IPS DF 6.9 (cell line): ENCODE measurements around the gene MCF2L.

ENCODE experiments used
- DNase-seq: peaks from one replicate; pipeline ENCODE4 v3.0.0-alpha.2; 2013; ENCODE audit warnings: low read depth, low spot score
- H3K27ac ChIP-seq: one replicate; pipeline ENCODE4 v1.5.1; 2013; ENCODE audit warnings: low read length, control low read depth
- H3K27me3 ChIP-seq: 2 replicates; pipeline ENCODE4 v1.6.1; 2013; ENCODE audit warnings: mild to moderate bottlenecking, low read length; ENCODE audit not compliant: control insufficient read depth, insufficient read depth
- H3K36me3 ChIP-seq: 2 replicates; pipeline ENCODE4 v1.6.1; 2013; ENCODE audit warnings: low read length; ENCODE audit not compliant: control insufficient read depth, insufficient read depth
- H3K4me1 ChIP-seq: 2 replicates; pipeline ENCODE4 v1.6.1; 2013; ENCODE audit warnings: low read length; ENCODE audit not compliant: control insufficient read depth, insufficient read depth
- H3K4me3 ChIP-seq: 2 replicates; pipeline ENCODE4 v1.5.1; 2013; ENCODE audit warnings: mild to moderate bottlenecking, low read length
- H3K9me3 ChIP-seq: 2 replicates; pipeline ENCODE4 v1.6.1; 2013; ENCODE audit warnings: low read length, inconsistent platforms; ENCODE audit not compliant: control insufficient read depth, insufficient read depth
- WGBS: extraction: QIAGEN DNeasy Blood & Tissue Kit; methylation state at CpG from one replicate; pipeline ENCODE4 v1.1.7; 2013; ENCODE audit warnings: mixed read lengths, missing lambda C conversion rate; ENCODE audit not compliant: insufficient read length, insufficient coverage; 5-methylcytosine and 5-hydroxymethylcytosine counted together

Gene MCF2L

DNA sequence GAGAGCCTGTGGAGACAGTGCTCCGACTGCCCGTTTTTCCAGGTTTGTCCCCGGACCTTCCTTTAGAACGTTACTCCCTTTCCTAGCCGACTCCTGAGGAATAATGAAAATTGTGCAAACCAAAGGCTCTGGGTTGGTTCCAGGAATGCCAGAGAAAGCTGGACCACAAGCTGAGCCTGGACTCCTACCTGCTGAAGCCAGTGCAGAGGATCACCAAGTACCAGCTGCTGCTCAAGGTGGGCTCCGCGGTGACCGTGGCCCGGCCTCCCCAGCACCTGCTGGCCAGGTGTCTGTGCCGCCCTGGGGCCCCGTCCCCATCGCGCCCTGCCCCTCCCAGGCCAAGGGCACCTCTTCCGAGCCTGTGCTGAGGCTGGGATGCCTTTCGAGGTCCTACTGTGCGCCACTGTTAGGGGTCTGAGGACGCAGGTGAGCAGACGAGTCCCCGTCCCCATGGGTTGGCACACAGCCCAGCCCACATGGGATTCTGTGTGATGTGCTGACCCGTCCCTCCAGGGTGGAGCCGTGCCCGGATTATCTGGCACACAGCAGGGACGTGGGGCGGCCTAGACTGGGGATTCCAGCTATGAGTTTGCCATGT is 116.0 kb downstream of the MCF2L start:
- WGBS, result no CpG with 5 or more reads among the region's 24 CpGs
- DNase-seq, result no peak
- peaks cover 2% of the 10 kb centered on the region; the same call in 1 of the 2 replicates for H3K4me1 ChIP-seq

DNA sequence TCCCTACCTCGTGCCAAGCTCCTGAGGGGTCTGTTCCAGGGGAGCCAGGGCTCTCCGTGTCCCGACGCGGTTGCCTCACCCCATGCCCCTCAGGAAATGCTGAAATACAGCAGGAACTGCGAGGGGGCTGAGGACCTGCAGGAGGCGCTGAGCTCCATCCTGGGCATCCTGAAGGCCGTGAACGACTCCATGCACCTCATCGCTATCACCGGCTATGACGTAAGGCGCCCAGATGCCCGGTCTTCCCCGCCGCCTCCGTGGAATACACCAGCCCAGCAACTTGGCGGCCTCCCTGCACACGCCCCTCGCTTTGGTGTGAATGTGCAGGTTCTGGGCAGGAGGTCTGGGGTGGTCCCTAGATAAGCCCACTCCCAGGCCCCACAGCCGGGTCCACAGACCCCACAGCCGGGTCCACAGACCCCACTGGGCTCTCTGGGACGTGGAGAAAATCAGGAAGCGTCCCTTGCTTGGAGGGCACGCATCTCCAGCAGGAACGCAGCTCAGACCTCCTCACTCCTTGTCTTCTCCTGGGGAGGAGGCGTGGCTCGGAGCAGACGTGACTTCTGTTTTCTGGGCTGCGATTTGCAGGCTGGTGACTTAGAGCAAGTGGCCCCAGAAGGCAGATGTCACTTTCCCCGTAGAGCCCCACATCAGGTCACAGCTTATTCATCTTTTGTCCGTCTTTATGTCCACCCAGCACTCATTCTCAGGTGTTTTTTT is 117.2 kb downstream of the MCF2L start:
- Histone ChIP-seq H3K4me1 (peaks cover 3% of the 10 kb centered on the region; the same call in 1 of the 2 replicates), H3K27me3 (no peaks in the 10 kb centered on the region), H3K36me3 (no peaks in the 10 kb centered on the region), H3K27ac (no peak overlapping the region), H3K9me3 (no peaks in the 10 kb centered on the region), H3K4me3 (no peak overlapping the region)
- WGBS, result no CpG with 5 or more reads among the region's 32 CpGs
- no peak for DNase-seq

More for the DNA sequence above, 116.0 kb downstream of the MCF2L start:
- Histone ChIP-seq H3K27ac (no peak overlapping the region), H3K36me3 (no peaks in the 10 kb centered on the region; the same call in 1 of the 2 replicates), H3K4me3 (no peak overlapping the region), H3K27me3 (no peaks in the 10 kb centered on the region), H3K9me3 (no peaks in the 10 kb centered on the region)

DNA sequence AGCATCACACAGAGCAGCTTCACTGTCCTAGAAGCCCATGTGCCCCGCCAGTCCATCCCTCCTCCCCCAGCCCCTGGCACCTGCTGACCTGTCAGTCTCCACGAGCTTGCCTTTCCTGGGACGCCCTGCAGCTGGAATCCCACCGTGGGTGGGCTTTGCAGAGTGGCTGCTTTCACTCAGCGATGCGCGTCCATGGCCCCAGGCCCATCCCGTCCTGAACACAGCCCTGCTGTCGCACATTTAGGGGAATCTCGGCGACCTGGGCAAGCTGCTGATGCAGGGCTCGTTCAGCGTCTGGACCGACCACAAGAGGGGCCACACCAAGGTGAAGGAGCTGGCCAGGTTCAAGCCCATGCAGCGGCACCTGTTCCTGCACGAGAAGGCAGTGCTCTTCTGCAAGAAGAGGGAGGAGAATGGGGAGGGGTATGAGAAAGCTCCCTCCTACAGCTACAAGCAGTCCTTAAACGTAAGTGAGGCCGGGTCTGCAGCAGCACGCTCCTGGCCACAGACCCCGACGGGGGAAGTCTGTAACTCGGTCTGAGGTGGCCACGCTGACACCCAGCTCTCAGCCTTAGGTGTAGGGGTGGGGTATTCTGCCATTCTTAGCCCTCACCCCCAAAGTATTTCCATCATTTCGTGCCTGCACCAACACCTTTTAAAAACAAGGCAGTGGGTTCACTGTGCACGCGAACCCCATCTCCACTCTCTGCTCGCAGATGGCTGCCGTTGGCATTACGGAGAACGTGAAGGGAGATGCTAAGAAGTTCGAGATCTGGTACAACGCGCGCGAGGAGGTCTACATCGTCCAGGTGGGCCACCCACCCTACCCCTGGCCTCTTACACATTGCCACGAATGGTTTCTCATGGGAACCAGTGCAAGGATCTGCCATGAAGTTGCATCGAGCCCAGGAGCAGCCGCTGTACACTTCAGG is 118.2 kb downstream of the MCF2L start:
- Histone ChIP-seq H3K27me3 (no peaks in the 10 kb centered on the region), H3K36me3 (no peaks in the 10 kb centered on the region), H3K27ac (no peak overlapping the region), H3K9me3 (no peaks in the 10 kb centered on the region), H3K4me1 (peaks cover 3% of the 10 kb centered on the region; the same call in 1 of the 2 replicates), H3K4me3 (no peak overlapping the region)
- WGBS, result no CpG with 5 or more reads among the region's 39 CpGs
- no peak for DNase-seq

DNA sequence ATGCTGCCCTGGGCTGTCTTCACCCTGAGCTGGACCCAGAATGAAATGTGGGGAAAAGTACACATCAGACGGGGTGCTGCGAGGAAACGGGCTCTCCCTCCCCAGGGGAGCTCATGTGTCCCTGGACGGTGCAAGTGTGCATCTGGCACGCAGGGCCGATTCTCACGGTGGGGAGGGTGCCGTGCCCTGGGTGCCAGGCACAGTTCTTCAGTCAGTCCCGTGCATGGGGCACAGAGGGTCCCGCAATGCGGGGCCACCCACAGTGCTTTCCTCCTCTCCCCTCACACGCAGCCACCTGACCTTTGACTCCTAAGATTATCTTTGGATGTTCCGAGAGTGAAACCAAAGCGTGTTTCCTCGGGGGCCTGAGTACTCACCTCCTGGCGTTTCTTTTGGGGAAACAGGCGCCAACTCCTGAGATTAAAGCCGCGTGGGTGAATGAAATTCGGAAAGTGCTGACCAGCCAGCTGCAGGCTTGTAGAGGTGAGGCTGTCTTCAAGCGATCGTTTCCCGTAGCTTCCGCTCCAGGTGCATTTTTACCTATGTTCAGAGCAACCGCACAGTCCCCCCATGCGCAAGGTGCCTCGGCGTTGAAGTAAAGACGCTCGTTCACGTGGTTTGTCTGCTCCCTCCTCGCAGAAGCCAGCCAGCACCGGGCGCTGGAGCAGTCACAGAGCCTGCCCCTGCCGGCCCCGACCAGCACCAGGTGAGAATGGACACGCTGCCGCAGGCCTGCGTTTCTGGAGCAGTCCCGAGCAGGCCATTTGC is 119.1 kb downstream of the MCF2L start:
- DNase-seq, result no peak
- no CpG with 5 or more reads among the region's 40 CpGs for WGBS
- no peaks in the 10 kb centered on the region for H3K36me3 ChIP-seq
- H3K9me3 ChIP-seq, result no peaks in the 10 kb centered on the region
- H3K27me3 ChIP-seq, result no peaks in the 10 kb centered on the region
- no peak overlapping the region for H3K27ac ChIP-seq
- H3K4me3 ChIP-seq, result no peak overlapping the region
- H3K4me1 ChIP-seq, result peaks cover 3% of the 10 kb centered on the region; the same call in 1 of the 2 replicates

GRCh38 chr13:113088691-113089020 is 119.6 kb downstream of the MCF2L start:
- H3K36me3 ChIP-seq, result no peaks in the 10 kb centered on the region
- no CpG with 5 or more reads among the region's 17 CpGs for WGBS

DNA sequence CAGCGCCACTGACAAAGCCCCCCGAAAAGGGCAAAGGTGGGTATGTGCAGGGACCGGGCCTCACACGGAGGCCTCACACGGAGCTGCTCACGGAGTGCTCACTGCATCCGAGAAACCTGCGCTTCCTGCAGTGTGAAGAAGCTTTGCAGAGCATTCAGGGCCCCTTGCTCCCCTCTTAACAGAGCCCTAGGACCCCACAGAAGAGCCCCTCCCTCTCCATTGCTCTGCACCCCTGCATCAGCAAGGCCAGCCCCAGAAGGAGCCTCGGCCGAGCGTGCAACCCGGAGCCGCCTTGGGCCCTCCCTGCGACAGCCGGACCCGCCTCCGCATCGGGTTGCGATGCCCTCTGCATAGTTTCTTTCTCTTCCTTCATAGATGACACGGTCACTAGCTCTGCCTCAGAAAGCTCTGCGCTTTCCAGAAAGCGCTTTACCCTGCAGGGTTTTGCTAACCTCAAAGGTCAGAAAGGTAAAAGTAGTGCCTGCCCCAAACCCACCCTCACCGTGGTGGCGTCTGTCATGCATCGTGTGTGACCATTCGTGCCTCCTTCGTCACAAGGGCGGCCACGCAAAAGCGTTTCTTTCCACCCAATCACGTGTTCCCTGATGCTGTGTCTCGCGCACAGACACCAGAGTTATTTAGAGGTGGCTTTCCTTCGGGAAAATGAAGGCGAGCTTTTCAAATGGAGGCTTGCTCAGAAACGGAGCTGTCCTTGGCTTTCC is 120.8 kb downstream of the MCF2L start:
- H3K36me3 ChIP-seq, result no peaks in the 10 kb centered on the region
- no peak overlapping the region for H3K4me3 ChIP-seq
- H3K27me3 ChIP-seq, result no peaks in the 10 kb centered on the region
- peaks cover 3% of the 10 kb centered on the region; the same call in 1 of the 2 replicates for H3K4me1 ChIP-seq
- no peaks in the 10 kb centered on the region for H3K9me3 ChIP-seq
- no CpG with 5 or more reads among the region's 36 CpGs for WGBS
- no peak overlapping the region for H3K27ac ChIP-seq
- DNase-seq, result no peak

More at GRCh38 chr13:113088691-113089020, 119.6 kb downstream of the MCF2L start:
- Histone ChIP-seq H3K27me3 (no peaks in the 10 kb centered on the region), H3K9me3 (no peaks in the 10 kb centered on the region), H3K27ac (no peak overlapping the region), H3K4me3 (no peak overlapping the region), H3K4me1 (peaks cover 3% of the 10 kb centered on the region; the same call in 1 of the 2 replicates)
- no peak for DNase-seq

DNA sequence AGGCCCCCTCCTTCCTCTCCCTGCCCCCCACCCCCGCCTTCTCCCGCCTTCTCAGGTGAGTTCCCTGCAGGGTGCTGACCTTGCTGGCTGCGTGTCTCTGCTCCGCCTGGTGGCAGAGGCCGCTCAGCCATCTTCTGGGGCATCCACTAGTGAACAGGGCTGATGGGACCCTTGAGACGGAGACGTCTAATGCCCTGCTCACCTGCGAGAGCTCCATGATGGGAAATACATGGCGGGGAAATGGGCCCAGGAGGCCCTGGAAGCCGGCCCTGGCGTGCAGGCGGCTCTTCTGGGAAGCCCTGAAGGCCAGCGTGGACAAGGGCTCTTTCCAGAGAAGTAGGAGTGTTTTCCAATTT is 121.4 kb downstream of the MCF2L start:
- no peak overlapping the region for H3K4me3 ChIP-seq
- DNase-seq, result no peak
- no peaks in the 10 kb centered on the region for H3K9me3 ChIP-seq
- no peaks in the 10 kb centered on the region for H3K27me3 ChIP-seq
- H3K36me3 ChIP-seq, result no peaks in the 10 kb centered on the region
- H3K4me1 ChIP-seq, result peaks cover 3% of the 10 kb centered on the region; the same call in 1 of the 2 replicates
- H3K27ac ChIP-seq, result no peak overlapping the region
- WGBS, result no CpG with 5 or more reads among the region's 13 CpGs

DNA sequence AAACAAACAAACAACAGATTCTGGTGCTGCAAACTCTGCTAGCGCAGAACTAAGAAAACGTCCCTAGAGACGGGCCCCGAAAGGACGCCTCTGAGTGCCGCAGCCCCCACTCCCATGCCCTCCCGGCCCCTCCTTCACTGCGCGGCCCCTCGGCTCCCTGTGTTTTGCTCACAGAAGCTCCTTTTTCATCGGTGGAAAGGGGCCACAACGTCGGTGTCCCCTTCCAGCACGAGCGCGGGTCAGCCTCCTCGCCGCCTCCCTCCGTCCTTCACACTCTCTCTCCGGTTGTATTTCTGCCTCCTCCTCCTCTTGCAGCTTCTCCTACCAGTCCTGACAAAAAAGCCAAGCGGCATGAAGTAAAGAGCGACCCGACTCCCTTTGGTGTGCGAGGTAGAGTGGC is 121.8 kb downstream of the MCF2L start:
- no CpG with 5 or more reads among the region's 24 CpGs for WGBS
- no peaks in the 10 kb centered on the region for H3K36me3 ChIP-seq

DNA sequence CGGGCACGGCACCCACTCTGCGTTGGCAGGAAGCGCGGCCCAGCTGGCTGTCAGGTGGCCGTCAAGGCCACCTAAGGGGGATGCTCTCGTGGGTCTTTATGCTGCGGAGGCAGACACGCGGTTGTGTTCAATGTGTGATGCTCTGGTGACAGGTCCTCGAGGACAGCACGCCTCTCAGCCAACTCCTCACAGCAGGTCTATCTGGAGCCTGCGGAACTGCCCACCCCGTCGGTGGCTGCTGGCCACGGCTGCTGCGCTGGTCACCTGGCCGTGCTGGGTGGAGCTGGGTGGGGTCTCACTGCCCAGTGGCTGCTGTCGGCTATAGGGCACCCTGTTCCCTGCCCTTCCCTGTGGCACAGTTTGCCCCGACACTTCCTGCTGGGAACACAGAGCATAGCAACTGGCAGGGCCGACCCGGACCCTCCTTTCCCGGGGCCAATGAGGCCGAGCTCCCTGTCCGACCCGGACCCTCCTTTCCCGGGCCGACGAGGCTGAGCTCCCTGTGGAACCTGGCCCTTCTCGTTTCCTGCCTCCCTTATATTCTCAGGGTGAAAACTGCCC is 122.3 kb downstream of the MCF2L start:
- no peaks in the 10 kb centered on the region for H3K9me3 ChIP-seq
- DNase-seq, result no peak
- H3K4me1 ChIP-seq, result peaks cover 3% of the 10 kb centered on the region; the same call in 1 of the 2 replicates
- WGBS, result no CpG with 5 or more reads among the region's 30 CpGs
- no peaks in the 10 kb centered on the region for H3K36me3 ChIP-seq
- no peaks in the 10 kb centered on the region for H3K27me3 ChIP-seq
- H3K4me3 ChIP-seq, result no peak overlapping the region
- H3K27ac ChIP-seq, result no peak overlapping the region

More for the DNA sequence above, 121.8 kb downstream of the MCF2L start:
- Histone ChIP-seq H3K9me3 (no peaks in the 10 kb centered on the region), H3K4me1 (peaks cover 3% of the 10 kb centered on the region; the same call in 1 of the 2 replicates), H3K27me3 (no peaks in the 10 kb centered on the region), H3K4me3 (no peak overlapping the region), H3K27ac (no peak overlapping the region)
- DNase-seq, result no peak
